ENCODE measurements around the gene C17orf107.

C17orf107 gene

DNA sequence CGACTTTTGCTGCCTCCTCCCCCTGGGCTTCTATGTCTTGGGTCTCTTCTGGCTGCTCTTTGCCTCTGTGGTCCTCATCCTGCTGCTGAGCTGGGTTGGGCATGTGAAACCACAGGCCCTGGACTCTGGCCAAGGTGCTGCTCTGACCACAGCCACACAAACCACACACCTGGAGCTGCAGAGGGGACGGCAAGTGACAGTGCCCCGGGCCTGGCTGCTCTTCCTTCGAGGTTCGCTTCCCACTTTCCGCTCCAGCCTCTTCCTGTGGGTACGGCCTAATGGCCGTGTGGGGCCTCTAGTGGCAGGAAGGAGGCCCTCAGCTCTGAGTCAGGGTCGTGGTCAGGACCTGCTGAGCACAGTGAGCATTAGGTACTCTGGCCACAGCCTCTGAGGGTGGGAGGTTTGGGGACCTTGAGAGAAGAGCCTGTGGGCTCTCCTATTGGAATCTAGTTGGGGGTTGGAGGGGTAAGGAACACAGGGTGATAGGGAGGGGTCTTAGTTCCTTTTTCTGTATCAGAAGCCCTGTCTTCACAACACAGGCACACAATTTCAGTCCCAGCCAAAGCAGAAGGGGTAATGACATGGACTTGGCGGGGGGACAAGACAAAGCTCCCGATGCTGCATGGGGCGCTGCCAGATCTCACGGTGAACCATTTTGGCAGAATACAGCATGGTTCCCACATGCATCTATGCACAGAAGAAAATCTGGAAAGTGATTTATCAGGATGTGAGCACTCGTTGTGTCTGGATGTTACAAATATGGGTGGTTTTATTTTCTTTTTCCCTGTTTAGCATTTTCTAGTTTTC is 35.0 kb downstream of the C17orf107 start:
- no peak for DNase-seq (ENCODE audit: low read depth in 2 of 2)

GRCh38 chr17:4935650-4936049 is 36.3 kb downstream of the C17orf107 start:
- DNase-seq (ENCODE audit: low read depth in 2 of 2): no peak

DNA sequence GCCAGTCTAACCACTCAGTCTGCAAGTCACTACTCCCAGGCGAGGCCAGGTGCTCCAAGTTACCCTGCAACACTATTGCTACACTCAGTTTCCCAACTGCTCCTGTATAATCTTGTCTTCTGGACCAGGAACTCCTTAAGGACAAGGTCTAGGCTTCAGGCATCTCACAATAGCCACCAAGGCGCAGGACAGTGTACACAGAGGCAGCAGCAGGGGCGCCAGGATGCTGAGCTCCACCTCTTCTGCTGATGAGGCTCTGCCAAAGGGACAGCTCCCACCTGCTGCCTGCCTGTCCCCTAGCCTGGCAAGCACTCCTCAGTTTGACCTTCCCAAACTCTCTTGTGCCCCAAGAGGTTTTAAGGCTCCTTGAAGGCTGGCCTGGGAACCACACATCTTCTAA is 37.1 kb downstream of the C17orf107 start:
- no peak for DNase-seq (ENCODE audit: low read depth in 2 of 2)

- DNase-seq (ENCODE audit: low read depth in 2 of 2): no peak
Observed at GRCh38 chr17:4937553-4937952, 38.2 kb downstream of the C17orf107 start.

DNA sequence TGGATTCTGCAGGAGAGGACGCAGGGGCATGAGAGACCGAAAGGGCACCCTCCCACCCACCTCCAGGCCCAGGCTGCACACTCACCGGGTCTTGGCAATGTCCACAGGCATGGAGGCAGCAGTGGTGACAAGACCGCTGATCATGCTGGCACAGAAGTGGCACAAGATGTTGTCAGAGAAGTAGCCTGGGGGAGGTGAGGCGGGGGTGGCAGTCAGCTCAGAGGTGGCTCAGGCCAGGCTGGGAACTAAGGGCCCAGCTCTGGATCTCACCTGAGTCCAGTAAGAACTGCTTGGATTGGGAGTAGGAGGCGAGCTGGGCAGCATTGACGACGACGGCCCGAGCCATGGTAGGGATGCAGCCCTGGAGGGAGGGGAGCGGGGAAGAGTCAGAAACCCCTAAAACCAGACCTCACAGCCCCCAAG is 38.7 kb downstream of the C17orf107 start:
- DNase-seq (ENCODE audit: low read depth in 2 of 2): no peak

- DNase-seq (ENCODE audit: low read depth in 2 of 2): no peak
Observed at GRCh38 chr17:4938688-4939545, 39.6 kb downstream of the C17orf107 start.

- no peak for DNase-seq (ENCODE audit: low read depth in 2 of 2)
Observed at GRCh38 chr17:4939546-4939795, 40.1 kb downstream of the C17orf107 start.

DNA sequence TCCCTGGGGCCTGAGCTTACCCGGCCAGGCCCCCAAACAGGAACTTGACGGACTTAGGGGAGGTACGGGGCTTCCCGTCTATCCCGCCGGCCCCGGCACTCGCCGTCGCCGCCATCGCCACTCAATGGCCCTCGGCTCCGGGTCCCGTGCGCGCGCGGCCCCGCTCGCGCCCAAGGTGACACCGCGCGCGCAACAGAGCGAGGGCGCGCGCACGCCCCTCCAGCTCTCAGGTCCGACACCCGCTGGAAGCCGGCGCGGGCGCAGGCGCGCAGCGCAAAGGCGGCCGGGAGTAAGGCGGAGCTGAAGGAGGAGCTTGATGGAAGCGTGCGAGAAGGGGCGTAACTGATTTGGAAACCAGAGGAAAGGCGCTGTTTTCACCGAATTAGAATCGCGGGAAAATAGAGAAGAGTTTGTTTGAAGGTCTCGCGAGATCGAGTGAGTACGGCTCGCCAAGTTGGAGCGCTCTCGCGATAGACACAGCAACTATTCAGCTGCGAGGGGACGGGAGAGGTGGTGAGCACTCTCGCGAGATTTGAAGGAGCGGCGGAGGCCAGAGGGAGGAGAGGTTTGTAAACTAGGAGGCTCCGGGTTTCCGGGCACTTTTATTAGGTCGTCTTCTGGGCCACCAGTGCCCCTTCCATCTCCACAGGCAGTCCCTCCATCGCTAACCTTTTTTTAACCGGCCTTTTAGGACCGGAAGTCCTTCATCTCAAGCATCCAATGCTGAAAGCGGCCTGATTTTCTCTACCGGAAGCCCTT is 40.6 kb downstream of the C17orf107 start, which contains the start of the genes RNF167 and SLC25A11:
Gene RNF167, plus strand, starts transcription at position 473 of the 759 bp plus-strand sequence. CDS start 642 bp downstream, outside the sequence.
Gene SLC25A11, minus strand, starts transcription at position 251 of the 759 bp plus-strand sequence. Its CDS starts 136 bp downstream, at position 115.
- DNase-seq (ENCODE audit: low read depth in 2 of 2): peak; percentile 92 to 95

DNA sequence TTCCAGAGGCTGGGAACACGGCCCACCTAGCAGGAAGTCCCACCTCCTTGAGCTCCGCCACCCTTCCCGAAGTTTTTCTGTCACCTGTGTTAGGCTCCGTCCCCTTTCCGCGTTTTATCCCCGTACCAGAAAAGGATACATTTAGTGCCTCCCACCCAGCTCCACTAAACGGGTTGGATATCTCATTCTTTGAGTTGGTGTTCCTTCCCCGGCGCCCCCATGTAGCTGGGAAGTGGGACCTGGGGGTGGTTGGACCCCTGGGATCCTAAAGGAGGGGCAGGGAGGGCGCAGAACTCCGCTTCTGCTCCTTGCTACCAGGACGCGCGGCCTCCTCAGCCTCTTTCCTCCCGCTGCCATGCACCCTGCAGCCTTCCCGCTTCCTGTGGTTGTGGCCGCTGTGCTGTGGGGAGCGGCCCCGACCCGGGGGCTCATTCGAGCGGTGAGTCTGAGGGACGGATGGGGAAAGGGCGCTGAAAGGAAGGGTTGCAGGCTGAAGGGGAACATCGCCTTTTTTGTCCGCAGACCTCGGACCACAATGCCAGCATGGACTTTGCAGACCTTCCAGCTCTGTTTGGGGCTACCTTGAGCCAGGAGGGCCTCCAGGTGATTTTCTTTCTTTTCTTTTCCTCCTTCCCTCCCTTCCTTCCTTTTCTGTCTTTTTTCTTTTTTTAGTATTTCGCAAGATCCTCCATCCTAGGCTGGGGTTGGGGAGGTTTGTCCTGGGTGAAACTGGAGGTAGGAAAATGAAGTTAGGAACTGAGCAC is 41.4 kb downstream of the C17orf107 start:
- DNase-seq (ENCODE audit: low read depth in 2 of 2): peak in 1 of 2 donors; percentile 35

GRCh38 chr17:4941319-4941610 is 41.9 kb downstream of the C17orf107 start:
- no peak for DNase-seq (ENCODE audit: low read depth in 2 of 2)

DNA sequence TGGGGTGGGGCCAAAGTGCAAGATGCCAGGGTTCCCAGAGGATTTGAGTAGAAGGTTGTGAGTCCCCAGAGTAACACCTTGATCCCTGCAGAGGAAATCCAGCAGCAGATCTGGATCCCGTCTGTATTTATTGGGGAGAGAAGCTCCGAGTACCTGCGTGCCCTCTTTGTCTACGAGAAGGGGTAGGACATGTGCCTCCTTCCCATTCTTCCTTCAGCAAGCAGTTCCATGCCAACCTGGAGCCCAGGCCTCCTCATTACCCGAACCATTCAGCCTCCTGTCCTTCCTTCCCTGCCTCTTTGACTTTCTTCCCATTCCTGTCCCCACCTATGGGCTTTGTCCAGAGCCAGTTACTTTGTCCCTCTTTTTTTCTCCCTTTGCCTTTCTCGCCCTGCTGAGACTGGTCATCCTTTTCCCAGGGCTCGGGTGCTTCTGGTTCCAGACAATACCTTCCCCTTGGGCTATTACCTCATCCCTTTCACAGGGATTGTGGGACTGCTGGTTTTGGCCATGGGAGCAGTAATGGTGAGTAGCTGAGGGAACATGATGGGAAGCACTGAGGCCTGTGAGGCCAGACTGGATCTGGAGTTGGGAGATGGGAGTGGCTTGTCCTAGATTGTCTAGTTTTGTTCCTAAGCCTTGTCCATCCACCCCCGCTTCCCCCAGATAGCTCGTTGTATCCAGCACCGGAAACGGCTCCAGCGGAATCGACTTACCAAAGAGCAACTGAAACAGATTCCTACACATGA is 43.6 kb downstream of the C17orf107 start:
- DNase-seq (ENCODE audit: low read depth in 2 of 2): no peak

- DNase-seq (ENCODE audit: low read depth in 2 of 2): peak in 1 of 2 donors; percentile 39
Observed at GRCh38 chr17:4944163-4944553, 44.8 kb downstream of the C17orf107 start.

- DNase-seq (ENCODE audit: low read depth in 2 of 2): no peak
Observed at GRCh38 chr17:4944554-4945175, 45.3 kb downstream of the C17orf107 start.

GRCh38 chr17:4945176-4945943 is 46.0 kb downstream of the C17orf107 start:
- peak; percentile 76 to 79 for DNase-seq (ENCODE audit: low read depth in 2 of 2)

GRCh38 chr17:4945944-4946280 is 46.6 kb downstream of the C17orf107 start:
- DNase-seq (ENCODE audit: low read depth in 2 of 2): no peak

- DNase-seq (ENCODE audit: low read depth in 2 of 2): no peak
Observed at GRCh38 chr17:4946312-4946976, 47.1 kb downstream of the C17orf107 start.

DNA sequence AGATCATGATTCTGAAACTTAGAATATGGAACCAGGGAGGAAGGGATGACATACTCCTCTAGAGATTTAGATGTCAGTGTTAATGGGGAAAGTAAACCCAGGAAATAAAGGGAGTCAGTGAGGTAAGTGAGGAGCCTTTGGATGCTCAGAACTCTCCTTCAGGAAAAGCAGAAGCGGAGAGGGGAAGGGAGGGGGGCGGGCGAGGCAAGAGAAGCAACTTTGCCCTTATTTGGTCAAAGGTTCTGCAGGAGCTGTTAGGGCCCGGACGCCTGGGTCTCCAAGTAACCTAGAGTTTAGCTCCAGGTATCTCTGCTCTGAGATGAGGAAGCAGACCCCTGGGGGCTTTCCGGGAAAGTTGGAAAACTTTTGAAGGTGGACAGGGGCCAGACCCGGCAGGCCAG is 47.7 kb downstream of the C17orf107 start:
- no peak for DNase-seq (ENCODE audit: low read depth in 2 of 2)

GRCh38 chr17:4947411-4948165 is 48.3 kb downstream of the C17orf107 start:
- peak in 1 of 2 donors; percentile 63 for DNase-seq (ENCODE audit: low read depth in 2 of 2)

Measured in stimulated activated CD8-positive, alpha-beta memory T cell treated with anti-CD3 and anti-CD28 coated beads, Interleukin-7, amount 100 ng/mL, for 4 hours (primary cell).